ENCODE measurements around the gene MRAS. TPM values are rescaled to one million over a fixed set of nuclear protein-coding genes. Genes with fewer than 3 reads are reported as not detected.

Gene MRAS
- total and polyA plus RNA-seq, 2 of the 13 experiments (the other 11 are each of a cell fraction or from before 2014, with no cell fraction given) = 8.8 to 36.2 TPM

- TF ChIP-seq ZNF646 (CRISPR knock-in tag; IDR thresholded peaks at IDR 0.05) (peak; percentile 80), KAT8 (CRISPR knock-in tag; IDR thresholded peaks at IDR 0.05) (no peak), SIX4 (CRISPR knock-in tag; IDR thresholded peaks at IDR 0.05) (peak; percentile 25; the same call in 1 of the 2 replicates), SMYD3 (CRISPR knock-in tag; IDR thresholded peaks at IDR 0.05) (no peak), ERF (CRISPR knock-in tag; IDR thresholded peaks at IDR 0.05) (no peak), ZBTB40 (IDR thresholded peaks at IDR 0.05) (no peak), ZBTB40 (CRISPR knock-in tag; IDR thresholded peaks at IDR 0.05) (no peak), ZNF441 (CRISPR knock-in tag; IDR thresholded peaks at IDR 0.05; ENCODE audit: borderline replicate concordance) (no peak), KDM2A (CRISPR knock-in tag; IDR thresholded peaks at IDR 0.05; ENCODE audit: borderline replicate concordance, low read depth) (no peak), ZSCAN30 (CRISPR knock-in tag; IDR thresholded peaks at IDR 0.05) (no peak), ZNF713 (CRISPR knock-in tag; IDR thresholded peaks at IDR 0.05) (no peak), EZH2 (conservative IDR thresholded peaks at IDR 0.05; ENCODE audit: low read depth, low read length) (no peak), ZNF235 (CRISPR knock-in tag; IDR thresholded peaks at IDR 0.05; ENCODE audit: borderline replicate concordance) (no peak), SRSF9 (IDR thresholded peaks at IDR 0.05; ENCODE audit: borderline replicate concordance, insufficient read depth, low read depth, low read length, poor library complexity, severe bottlenecking) (no peak), ZNF644 (CRISPR knock-in tag; IDR thresholded peaks at IDR 0.05; ENCODE audit: low read depth) (no peak)
Observed at GRCh38 chr3:138398791-138399575, 50.6 kb downstream of the MRAS start (continued).
